Neural progenitor cell (in vitro differentiated cells): ENCODE measurements around the gene RCVRN.

Source experiments
- EZH2 ChIP-seq: fragments of 200-600 bp; sonication (generic); IDR thresholded peaks from 2 replicates; pipeline ENCODE4 v1.6.1; 2017; ENCODE audit warnings: antibody characterized with exemption, mild to moderate bottlenecking, moderate library complexity
- TF ChIP-seq, protein P1 (sequence below): fragments of 200-600 bp; sonication (generic); IDR thresholded peaks from 2 replicates; pipeline ENCODE4 v1.5.1; 2017; ENCODE audit warnings: antibody characterized with exemption, mild to moderate bottlenecking

- TF ChIP-seq, protein P1, sequence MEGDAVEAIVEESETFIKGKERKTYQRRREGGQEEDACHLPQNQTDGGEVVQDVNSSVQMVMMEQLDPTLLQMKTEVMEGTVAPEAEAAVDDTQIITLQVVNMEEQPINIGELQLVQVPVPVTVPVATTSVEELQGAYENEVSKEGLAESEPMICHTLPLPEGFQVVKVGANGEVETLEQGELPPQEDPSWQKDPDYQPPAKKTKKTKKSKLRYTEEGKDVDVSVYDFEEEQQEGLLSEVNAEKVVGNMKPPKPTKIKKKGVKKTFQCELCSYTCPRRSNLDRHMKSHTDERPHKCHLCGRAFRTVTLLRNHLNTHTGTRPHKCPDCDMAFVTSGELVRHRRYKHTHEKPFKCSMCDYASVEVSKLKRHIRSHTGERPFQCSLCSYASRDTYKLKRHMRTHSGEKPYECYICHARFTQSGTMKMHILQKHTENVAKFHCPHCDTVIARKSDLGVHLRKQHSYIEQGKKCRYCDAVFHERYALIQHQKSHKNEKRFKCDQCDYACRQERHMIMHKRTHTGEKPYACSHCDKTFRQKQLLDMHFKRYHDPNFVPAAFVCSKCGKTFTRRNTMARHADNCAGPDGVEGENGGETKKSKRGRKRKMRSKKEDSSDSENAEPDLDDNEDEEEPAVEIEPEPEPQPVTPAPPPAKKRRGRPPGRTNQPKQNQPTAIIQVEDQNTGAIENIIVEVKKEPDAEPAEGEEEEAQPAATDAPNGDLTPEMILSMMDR = no peak
- no peak for TF ChIP-seq EZH2
Measured at GRCh38 chr17:9898812-9899211, 6.3 kb downstream of the RCVRN start.
